Breast epithelium (tissue), 3 donors: ENCODE data around the gene ANKS3.

Experiments
- CTCF ChIP-seq, 3 donors: fragments of 450-650 bp; IDR thresholded peaks; one replicate each; pipeline ENCODE4 v1.5.1; 2016 to 2017; ENCODE audit warnings: antibody characterized with exemption in 3 of 3, mild to moderate bottlenecking in 3 of 3, moderate library complexity in 3 of 3
- POLR2A ChIP-seq: fragments of 450-650 bp; IDR thresholded peaks from one replicate; pipeline ENCODE4 v1.6.1; 2016; ENCODE audit warnings: antibody characterized with exemption, mild to moderate bottlenecking, moderate library complexity
- POLR2AphosphoS5 ChIP-seq, 3 donors: sonication (generic); formaldehyde crosslinking; IDR thresholded peaks; one replicate each; pipeline ENCODE4 v1.6.1; 2017; ENCODE audit warnings: antibody characterized with exemption in 3 of 3

- TF ChIP-seq CTCF (IDR thresholded peaks at IDR 0.05) (no peak), POLR2A (no peak), POLR2AphosphoS5 (IDR thresholded peaks at IDR 0.05) (no peak)
Observed at GRCh38 chr16:4681471-4682083, 52.5 kb downstream of the ANKS3 start.
